Measurements from ENCODE around the gene RPL13A. TPM values are rescaled to one million over a fixed set of nuclear protein-coding genes. Genes with fewer than 3 reads are reported as not detected.
A peak's percentile ranks its signal among the peaks of the same experiment; 100 is the strongest.

Gene RPL13A
- polyA plus RNA-seq, 3 donors from 2014 or later: 840 to 2,055 (median 1,247) TPM

DNA sequence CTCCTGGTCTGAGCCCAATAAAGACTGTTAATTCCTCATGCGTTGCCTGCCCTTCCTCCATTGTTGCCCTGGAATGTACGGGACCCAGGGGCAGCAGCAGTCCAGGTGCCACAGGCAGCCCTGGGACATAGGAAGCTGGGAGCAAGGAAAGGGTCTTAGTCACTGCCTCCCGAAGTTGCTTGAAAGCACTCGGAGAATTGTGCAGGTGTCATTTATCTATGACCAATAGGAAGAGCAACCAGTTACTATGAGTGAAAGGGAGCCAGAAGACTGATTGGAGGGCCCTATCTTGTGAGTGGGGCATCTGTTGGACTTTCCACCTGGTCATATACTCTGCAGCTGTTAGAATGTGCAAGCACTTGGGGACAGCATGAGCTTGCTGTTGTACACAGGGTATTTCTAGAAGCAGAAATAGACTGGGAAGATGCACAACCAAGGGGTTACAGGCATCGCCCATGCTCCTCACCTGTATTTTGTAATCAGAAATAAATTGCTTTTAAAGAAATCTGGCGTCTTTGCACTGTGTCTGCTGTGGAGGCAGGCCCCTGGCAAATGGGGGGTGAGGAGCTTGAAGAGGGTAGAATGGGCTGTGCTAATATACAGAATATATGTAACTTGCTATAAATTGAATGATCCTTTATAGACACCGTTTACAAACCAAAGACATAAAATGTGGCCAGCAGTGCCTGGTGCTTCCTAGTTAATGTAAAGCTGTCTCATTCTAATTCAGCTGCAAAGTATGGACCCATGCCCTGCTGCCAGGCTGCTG lies 4.6 kb downstream of the RPL13A start:
- H3K9me3 Mint-ChIP-seq: no peaks in the 10 kb centered on the region
- peaks cover 13 to 45% (median 20%) of the 10 kb centered on the region in 3 donors for H3K36me3 Mint-ChIP-seq
- peaks cover 63 to 66% of the 10 kb centered on the region in 2 donors for H3K4me1 Mint-ChIP-seq
- DNase-seq: no peak
- no peak overlapping the region for H3K4me3 Mint-ChIP-seq
- peak overlapping the region; percentile 66 to 96 (median 86) for H3K27ac Mint-ChIP-seq
- peaks cover 32 to 59% (median 51%) of the 10 kb centered on the region in 3 donors for H3K27me3 Mint-ChIP-seq (ENCODE audit: low read depth in 3 of 3)

DNA sequence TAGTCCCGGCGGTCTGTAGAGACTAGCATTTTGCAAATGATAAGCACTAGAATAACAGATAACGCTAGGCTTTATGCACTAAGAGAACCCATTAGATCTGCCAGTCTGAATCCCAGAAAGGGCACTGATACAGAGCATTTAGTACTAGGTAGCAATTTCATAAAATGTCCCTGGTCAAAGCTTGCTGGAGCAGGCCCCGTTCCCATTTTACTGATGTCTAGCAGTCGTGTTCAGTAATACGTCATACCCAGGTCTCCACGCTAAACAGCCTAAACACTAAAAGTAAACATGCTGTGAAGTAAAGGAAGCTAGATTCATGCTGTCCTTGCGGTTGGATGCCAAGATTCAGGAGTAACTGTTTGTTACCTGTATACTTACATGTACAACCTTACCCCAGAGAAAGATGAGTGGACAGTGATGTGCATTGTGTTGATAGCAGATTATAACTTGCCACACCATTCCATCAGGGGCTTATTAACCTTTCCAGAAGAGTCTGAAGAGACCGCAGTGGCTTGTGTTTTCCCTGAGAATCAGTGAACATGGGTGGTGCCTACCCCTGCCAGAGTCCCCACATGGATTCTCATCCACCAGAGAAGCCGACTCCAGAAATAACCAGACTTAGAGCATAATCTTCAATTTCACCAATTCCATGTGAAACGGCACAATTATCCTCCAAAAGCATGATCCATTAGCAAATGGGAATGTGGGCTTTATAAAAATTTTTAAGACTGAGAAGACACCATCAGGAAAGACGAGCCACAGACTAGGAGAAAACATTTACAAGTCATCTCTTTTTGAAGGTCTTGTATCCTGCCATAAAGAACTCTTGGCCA lies 5.4 kb downstream of the RPL13A start:
- H3K4me1 Mint-ChIP-seq: peaks cover 65 to 66% of the 10 kb centered on the region in 2 donors
- H3K36me3 Mint-ChIP-seq: peaks cover 17 to 51% (median 24%) of the 10 kb centered on the region in 3 donors
- no peaks in the 10 kb centered on the region for H3K9me3 Mint-ChIP-seq
- DNase-seq: no peak
- peak overlapping the region in 4 of 5 donors; percentile 4 to 72 (median 28) for H3K4me3 Mint-ChIP-seq
- peaks cover 24 to 52% (median 51%) of the 10 kb centered on the region in 3 donors for H3K27me3 Mint-ChIP-seq (ENCODE audit: low read depth in 3 of 3)
- peak overlapping the region; percentile 66 to 96 (median 86) for H3K27ac Mint-ChIP-seq

DNA sequence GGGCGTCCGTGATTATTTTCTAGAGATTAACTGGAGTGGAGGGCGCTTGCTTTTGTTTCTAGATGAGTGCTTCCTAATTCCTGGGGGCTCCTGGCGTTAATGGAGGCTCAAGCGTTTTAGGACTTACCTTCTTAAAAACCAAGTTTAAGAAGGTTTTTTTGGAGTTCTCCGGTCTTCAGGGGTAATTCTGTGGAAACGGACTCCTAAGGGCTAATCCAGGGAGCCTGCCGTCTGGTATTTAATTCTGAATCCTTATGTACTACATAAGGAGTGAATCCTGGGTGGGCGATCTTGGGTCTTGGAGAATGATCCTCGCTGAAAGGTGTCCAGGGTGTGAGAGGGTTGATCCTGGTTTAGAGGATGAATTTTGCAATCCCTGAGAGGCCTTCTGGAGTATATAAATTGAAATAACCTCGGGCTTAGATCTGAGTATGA lies 9.2 kb downstream of the RPL13A start:
- Mint-ChIP-seq H3K36me3 (peaks cover 20 to 40% (median 26%) of the 10 kb centered on the region in 3 donors), H3K27me3 (ENCODE audit: low read depth in 3 of 3) (peaks cover 28 to 63% (median 40%) of the 10 kb centered on the region in 3 donors), H3K4me1 (peaks cover 66 to 78% of the 10 kb centered on the region in 2 donors), H3K9me3 (no peaks in the 10 kb centered on the region), H3K27ac (peak overlapping the region; percentile 95 to 99 (median 98)), H3K4me3 (peak overlapping the region; percentile 95 to 99 (median 98))
- no peak for DNase-seq

DNA sequence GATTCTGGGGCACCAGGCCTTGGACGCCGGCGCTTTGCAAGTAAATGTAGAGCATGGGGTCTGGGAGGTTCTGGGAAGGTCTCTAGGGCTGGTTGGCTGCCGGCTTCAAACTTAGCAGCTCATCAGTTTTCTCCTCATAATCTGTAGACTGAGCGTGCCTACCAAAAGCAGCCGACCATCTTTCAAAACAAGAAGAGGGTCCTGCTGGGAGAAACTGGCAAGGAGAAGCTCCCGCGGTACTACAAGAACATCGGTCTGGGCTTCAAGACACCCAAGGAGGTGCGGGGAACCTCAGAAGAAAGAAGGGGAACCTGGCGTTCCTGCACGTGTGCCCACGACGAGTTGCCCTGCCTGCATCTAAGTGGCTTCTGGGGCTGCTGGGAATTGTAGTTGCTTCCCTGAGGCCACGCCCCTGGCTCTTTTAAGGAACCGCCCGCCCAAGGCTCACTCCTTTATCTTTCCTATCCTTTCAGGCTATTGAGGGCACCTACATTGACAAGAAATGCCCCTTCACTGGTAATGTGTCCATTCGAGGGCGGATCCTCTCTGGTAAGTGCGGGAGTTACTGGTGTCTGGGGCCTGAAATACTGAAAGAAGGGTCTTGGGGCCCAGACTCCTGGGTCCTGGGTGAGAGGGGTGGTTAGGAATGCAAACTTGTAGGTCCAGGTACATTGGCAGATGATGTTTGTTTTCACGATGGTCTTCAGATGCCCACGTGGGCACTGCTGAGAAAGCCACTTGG lies 9.8 kb downstream of the RPL13A start:
- H3K27ac Mint-ChIP-seq: peak overlapping the region; percentile 95 to 99 (median 98)
- H3K4me3 Mint-ChIP-seq: peak overlapping the region; percentile 95 to 99 (median 98)
- peaks cover 30 to 57% (median 37%) of the 10 kb centered on the region in 3 donors for H3K27me3 Mint-ChIP-seq (ENCODE audit: low read depth in 3 of 3)
- H3K4me1 Mint-ChIP-seq: peaks cover 70 to 76% of the 10 kb centered on the region in 2 donors
- H3K9me3 Mint-ChIP-seq: no peaks in the 10 kb centered on the region
- peaks cover 19 to 34% (median 20%) of the 10 kb centered on the region in 3 donors for H3K36me3 Mint-ChIP-seq
- peak in 1 of 3 donors; percentile 57 for DNase-seq

DNA sequence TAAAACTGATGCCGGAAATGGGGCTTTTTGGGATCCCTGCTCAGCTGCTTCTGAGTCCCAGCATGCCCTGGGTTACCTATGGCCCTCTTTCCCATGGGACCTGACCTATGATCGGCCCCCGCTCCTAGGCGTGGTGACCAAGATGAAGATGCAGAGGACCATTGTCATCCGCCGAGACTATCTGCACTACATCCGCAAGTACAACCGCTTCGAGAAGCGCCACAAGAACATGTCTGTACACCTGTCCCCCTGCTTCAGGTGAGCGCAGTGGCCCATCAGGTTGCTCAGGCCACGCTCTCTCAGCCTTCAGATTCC lies 10.3 kb downstream of the RPL13A start:
- Mint-ChIP-seq H3K36me3 (peaks cover 14 to 29% (median 14%) of the 10 kb centered on the region in 3 donors), H3K27me3 (ENCODE audit: low read depth in 3 of 3) (peaks cover 30 to 54% (median 32%) of the 10 kb centered on the region in 3 donors), H3K4me1 (peaks cover 69 to 75% of the 10 kb centered on the region in 2 donors), H3K27ac (peak overlapping the region; percentile 95 to 99 (median 98)), H3K4me3 (peak overlapping the region; percentile 95 to 99 (median 98)), H3K9me3 (no peaks in the 10 kb centered on the region)
- no peak for DNase-seq

DNA sequence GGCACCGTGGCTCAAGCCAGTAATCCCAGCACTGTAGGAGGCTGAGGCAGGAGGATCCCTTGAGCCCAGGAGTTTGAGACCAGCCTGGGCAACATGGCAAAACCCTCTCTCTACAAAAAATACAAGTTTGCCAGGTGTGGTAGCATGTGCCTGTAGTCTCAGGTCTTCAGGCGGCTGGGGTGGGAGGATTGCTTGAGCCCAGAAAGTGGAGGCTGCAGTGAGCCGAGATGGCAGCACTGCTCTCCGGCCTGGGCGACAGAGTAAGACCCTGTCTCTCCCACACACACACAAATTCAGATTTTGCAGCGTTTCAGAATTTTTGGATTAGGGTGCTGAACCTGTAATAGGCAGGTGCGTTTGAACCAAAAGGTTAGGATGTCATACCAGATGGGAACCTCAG lies 11.1 kb downstream of the RPL13A start:
- Mint-ChIP-seq H3K27me3 (ENCODE audit: low read depth in 3 of 3) (peaks cover 23 to 46% (median 25%) of the 10 kb centered on the region in 3 donors), H3K4me3 (peak overlapping the region; percentile 95 to 99 (median 98)), H3K4me1 (peaks cover 62 to 71% of the 10 kb centered on the region in 2 donors), H3K27ac (peak overlapping the region; percentile 95 to 99 (median 98)), H3K36me3 (peaks cover 11 to 25% (median 11%) of the 10 kb centered on the region in 3 donors), H3K9me3 (no peaks in the 10 kb centered on the region)
- no peak for DNase-seq

DNA sequence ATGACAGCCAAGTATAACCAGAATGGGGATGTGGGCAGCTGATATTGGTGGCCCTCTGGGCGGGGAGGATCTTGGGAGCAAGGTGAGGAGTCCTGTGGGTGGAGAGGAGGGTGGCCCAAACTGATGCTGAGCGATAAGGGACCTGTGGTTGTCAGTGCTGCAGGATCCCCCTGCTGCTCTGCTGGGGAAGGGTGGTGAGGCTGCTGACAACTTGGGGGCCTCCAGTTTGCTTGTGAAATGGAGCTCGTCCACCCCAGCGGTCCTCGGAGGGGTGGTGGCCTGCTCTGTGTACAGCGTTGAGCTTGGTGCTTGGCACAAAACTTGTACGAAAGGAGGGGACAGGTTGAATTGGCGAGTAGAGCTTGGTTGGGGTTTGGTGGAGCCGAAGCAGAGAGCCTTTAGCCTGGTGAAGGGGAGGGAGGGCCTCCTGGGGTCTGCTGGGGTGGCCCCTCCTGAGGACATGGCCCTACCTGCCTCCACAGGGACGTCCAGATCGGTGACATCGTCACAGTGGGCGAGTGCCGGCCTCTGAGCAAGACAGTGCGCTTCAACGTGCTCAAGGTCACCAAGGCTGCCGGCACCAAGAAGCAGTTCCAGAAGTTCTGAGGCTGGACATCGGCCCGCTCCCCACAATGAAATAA lies 11.7 kb downstream of the RPL13A start:
- Mint-ChIP-seq H3K4me1 (peaks cover 61 to 70% of the 10 kb centered on the region in 2 donors), H3K9me3 (no peaks in the 10 kb centered on the region), H3K27ac (peak overlapping the region; percentile 95 to 99 (median 98)), H3K4me3 (peak overlapping the region; percentile 95 to 99 (median 98)), H3K36me3 (peaks cover 11 to 25% (median 11%) of the 10 kb centered on the region in 3 donors), H3K27me3 (ENCODE audit: low read depth in 3 of 3) (peaks cover 21 to 45% (median 21%) of the 10 kb centered on the region in 3 donors)
- peak in 2 of 3 donors; percentile 47 for DNase-seq

DNA sequence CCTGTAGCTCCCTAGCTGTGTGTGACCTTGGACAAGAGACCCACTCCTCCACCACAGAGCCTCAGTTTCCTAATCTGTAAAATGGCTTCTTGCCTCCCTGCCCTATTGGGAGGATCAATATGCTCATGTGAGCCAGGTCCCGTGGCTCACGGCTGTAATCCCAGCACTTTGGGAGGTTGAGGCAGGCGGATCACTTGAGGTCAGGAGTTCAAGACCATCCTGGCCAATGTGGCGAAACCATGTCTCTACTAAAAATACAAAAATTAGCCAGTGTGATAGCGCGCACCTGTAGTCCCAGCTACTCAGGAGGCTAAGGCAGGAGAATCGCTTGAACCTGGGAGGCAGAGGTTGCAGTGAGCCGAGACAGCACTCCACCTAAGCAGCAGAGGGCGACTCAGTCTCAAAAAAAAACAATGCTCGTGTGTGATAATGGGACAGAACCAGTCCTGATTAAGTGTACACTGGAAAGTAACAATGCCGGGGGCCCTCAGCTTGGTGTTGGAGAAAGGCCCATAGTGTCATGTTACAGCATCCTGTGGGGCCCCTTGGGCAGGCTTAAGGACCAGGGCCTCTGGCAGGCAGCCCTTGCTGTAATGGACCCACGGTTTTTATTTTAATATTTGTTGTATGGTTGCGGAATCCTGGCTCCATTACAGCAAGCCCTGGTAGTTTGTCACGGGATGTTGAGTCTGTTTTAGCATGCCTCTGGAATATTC lies 15.6 kb downstream of the RPL13A start:
- peak in 1 of 3 donors; percentile 57 for DNase-seq
- H3K27me3 Mint-ChIP-seq (ENCODE audit: low read depth in 3 of 3): peaks cover 8 to 26% (median 16%) of the 10 kb centered on the region in 3 donors
- H3K27ac Mint-ChIP-seq: peak overlapping the region; percentile 86 to 99 (median 96)
- H3K4me3 Mint-ChIP-seq: peak overlapping the region in 1 of 5 donors; percentile 6
- H3K9me3 Mint-ChIP-seq: no peaks in the 10 kb centered on the region
- H3K4me1 Mint-ChIP-seq: peaks cover 39 to 55% of the 10 kb centered on the region in 2 donors
- H3K36me3 Mint-ChIP-seq: peaks cover 6 to 15% (median 7%) of the 10 kb centered on the region in 3 donors

DNA sequence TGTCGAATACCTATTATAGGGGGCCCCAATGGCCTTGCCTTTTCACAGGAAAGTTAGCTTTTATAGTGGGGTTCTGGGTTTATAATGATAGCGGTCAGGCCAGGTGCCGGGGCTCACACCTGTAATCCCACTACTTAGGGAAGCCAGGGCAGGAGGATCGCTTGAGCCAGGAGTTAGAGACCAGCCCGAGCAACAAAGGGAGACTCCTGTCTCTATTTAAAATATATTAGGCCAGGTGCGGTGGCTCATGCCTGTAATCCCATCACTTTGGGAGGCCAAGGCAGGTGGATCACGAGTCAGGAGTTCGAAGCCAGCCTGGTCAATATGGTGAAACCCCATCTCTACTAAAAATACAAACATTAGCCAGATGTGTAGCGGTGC lies 16.2 kb downstream of the RPL13A start:
- no peaks in the 10 kb centered on the region for H3K9me3 Mint-ChIP-seq
- no peak for DNase-seq
- H3K27ac Mint-ChIP-seq: peak overlapping the region in 1 of 6 donors; percentile 97
- peaks cover 6 to 12% (median 7%) of the 10 kb centered on the region in 3 donors for H3K36me3 Mint-ChIP-seq
- H3K4me3 Mint-ChIP-seq: no peak overlapping the region
- H3K27me3 Mint-ChIP-seq (ENCODE audit: low read depth in 3 of 3): peaks cover 8 to 25% (median 16%) of the 10 kb centered on the region in 3 donors
- peaks cover 35 to 49% of the 10 kb centered on the region in 2 donors for H3K4me1 Mint-ChIP-seq

DNA sequence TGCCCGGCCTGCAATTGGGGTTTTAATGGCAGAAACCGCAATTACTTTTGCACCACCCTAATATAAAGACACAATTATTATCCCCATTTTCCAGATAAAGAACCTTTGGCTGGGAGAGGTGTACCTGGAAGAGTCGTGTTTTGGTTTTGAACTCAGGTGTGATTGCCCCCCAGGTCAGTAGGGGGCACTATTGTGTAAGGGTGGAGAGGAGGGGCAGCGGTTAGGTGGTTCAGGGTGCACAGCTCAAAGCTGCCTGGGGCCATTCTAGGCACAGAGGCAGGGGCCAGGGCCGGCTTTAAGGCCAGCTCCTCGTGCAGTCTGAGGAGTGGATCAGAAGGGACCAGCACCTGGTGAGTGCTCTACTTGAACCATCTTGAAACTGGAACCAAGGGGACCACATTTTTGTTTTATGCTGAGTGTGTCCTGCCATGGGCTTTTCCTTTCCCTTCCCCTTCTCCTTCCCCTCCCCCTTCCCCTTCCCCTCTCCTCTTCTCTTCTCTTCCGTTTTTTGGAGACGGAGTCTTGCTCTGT lies 19.2 kb downstream of the RPL13A start:
- H3K9me3 Mint-ChIP-seq: no peaks in the 10 kb centered on the region
- H3K4me1 Mint-ChIP-seq: peaks cover 17 to 25% of the 10 kb centered on the region in 2 donors
- peak; percentile 72 to 78 (median 73) for DNase-seq
- H3K27ac Mint-ChIP-seq: peak overlapping the region in 2 of 6 donors; percentile 15 to 75
- peaks cover 0 to 3% (median 0%) of the 10 kb centered on the region in 3 donors for H3K27me3 Mint-ChIP-seq (ENCODE audit: low read depth in 3 of 3)
- no peaks in the 10 kb centered on the region for H3K36me3 Mint-ChIP-seq
- no peak overlapping the region for H3K4me3 Mint-ChIP-seq

DNA sequence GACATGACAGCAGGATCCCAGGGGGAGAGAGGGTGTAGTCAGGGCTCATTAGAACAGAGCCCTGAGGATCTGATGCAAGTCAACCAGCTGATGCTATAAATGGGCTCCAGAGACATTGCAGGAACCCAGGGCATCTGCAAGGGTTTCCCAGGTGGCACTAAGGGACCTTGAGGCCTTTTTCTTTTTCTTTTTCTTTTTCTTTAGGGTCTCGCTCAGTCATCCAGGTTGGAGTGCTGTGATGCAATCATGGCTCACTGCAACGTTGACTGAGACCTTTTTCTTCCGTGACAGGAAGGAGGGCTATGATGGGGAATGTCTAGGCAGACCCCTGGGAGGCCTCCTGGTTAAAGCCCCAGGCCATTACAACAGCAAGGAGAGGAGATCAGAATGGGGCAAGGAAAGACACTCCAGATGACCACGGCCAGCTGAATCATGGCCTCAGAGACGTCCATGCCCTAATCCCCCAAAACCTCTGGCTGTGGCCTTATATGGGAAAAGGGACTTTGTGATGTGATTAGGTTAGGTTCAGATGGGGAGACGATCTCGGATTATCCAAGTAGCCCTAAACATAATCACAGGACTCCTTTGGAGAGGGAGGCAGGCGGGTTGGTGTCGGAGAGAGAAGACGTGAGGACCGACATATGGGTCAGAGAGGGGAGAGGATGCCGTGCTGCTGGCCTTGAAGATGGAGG lies 20.5 kb downstream of the RPL13A start:
- DNase-seq: no peak
- Mint-ChIP-seq H3K9me3 (no peaks in the 10 kb centered on the region), H3K36me3 (no peaks in the 10 kb centered on the region), H3K27me3 (ENCODE audit: low read depth in 3 of 3) (peaks cover 0 to 2% (median 0%) of the 10 kb centered on the region in 3 donors), H3K4me1 (peaks cover 19 to 23% of the 10 kb centered on the region in 2 donors), H3K27ac (peak overlapping the region in 1 of 6 donors; percentile 22), H3K4me3 (no peak overlapping the region)
